Urothelium cell line (cell line): ENCODE results near the gene COL18A1.

Experiments used
- DNase-seq: peaks from one replicate; pipeline ENCODE4 v3.0.0; 2011; ENCODE audit warnings: low spot score, mixed read lengths
- FAIRE-seq: peaks from 2 replicates; lab custom pipeline; 2011; peaks lifted over from hg19 to GRCh38; lab: Jason Lieb, UNC

The COL18A1 gene

GRCh38 chr21:45475797-45476570, 71.0 kb downstream of the COL18A1 start:
- DNase-seq: no peak
- FAIRE-seq: no peak

- FAIRE-seq (peak; percentile 95), DNase-seq (no peak)
Measured at GRCh38 chr21:45476582-45476981, 71.6 kb downstream of the COL18A1 start.

- no peak for FAIRE-seq
Measured at GRCh38 chr21:45477176-45478114, 72.5 kb downstream of the COL18A1 start.

GRCh38 chr21:45478115-45478801, 73.3 kb downstream of the COL18A1 start:
- DNase-seq (peak; percentile 64), FAIRE-seq (no peak)

More at GRCh38 chr21:45477176-45478114, 72.5 kb downstream of the COL18A1 start:
- DNase-seq: no peak

GRCh38 chr21:45478816-45479669, 74.1 kb downstream of the COL18A1 start:
- peak; percentile 98 for FAIRE-seq
- DNase-seq: no peak

GRCh38 chr21:45479691-45480675, 75.0 kb downstream of the COL18A1 start:
- FAIRE-seq (no peak), DNase-seq (no peak)

GRCh38 chr21:45480701-45481500, 75.9 kb downstream of the COL18A1 start:
- FAIRE-seq (peak; percentile 13), DNase-seq (no peak)

- FAIRE-seq: no peak
- DNase-seq: no peak
Measured at GRCh38 chr21:45481566-45481965, 76.6 kb downstream of the COL18A1 start.

GRCh38 chr21:45481977-45482898, 77.3 kb downstream of the COL18A1 start:
- FAIRE-seq (no peak), DNase-seq (no peak)

- DNase-seq (no peak), FAIRE-seq (no peak)
Measured at GRCh38 chr21:45482899-45483821, 78.2 kb downstream of the COL18A1 start.

- no peak for DNase-seq
Measured at GRCh38 chr21:45484318-45484717, 79.4 kb downstream of the COL18A1 start.

GRCh38 chr21:45485686-45486442, 80.9 kb downstream of the COL18A1 start:
- no peak for FAIRE-seq

More at GRCh38 chr21:45484318-45484717, 79.4 kb downstream of the COL18A1 start:
- no peak for FAIRE-seq

GRCh38 chr21:45486443-45487160, 81.6 kb downstream of the COL18A1 start:
- no peak for DNase-seq
- no peak for FAIRE-seq

More at GRCh38 chr21:45485686-45486442, 80.9 kb downstream of the COL18A1 start:
- DNase-seq: no peak

- FAIRE-seq: no peak
Measured at GRCh38 chr21:45487161-45487806, 82.3 kb downstream of the COL18A1 start.

More at GRCh38 chr21:45487161-45487806, 82.3 kb downstream of the COL18A1 start:
- no peak for DNase-seq
